A673 (cell line): ENCODE measurements around the gene NUDT5. TPM values are rescaled to one million over a fixed set of nuclear protein-coding genes. Genes with fewer than 3 reads are reported as not detected.

Source experiments
- BruUV-seq: library from RNA; stranded (reverse); fragments of 400-500 nt; replicated peaks from 2 replicates; lab custom pipeline; 2021; lab: Mats Ljungman, UMichigan
- CTCF ChIA-PET: fragments of 300-600 bp; sonication (Branson Sonifier 250); formaldehyde crosslinking; loops from one replicate; lab custom pipeline; 2022; ENCODE audit warnings: antibody characterized with exemption; lab: Charles Lee
- POLR2A ChIA-PET: fragments of 300-600 bp; sonication (Branson Sonifier 250); formaldehyde crosslinking; loops from one replicate; lab custom pipeline; 2022; ENCODE audit warnings: antibody characterized with exemption; ENCODE audit not compliant: low non-redundant PET; lab: Charles Lee
- DNase-seq: peaks from one replicate; pipeline ENCODE4 v3.0.0-alpha.2; 2015; ENCODE audit warnings: low spot score
- H3K27ac ChIP-seq: fragments of 200-600 bp; sonication (generic); 2 replicates; pipeline ENCODE4 v1.5.1; 2016; ENCODE audit warnings: mixed run types, low read depth, mild to moderate bottlenecking, mixed read lengths, antibody characterized with exemption, low read length; ENCODE audit not compliant: poor library complexity, severe bottlenecking
- H3K27me3 ChIP-seq: fragments of 200-600 bp; sonication (generic); replicated peaks from 2 replicates; pipeline ENCODE4 v1.6.1; 2017; ENCODE audit warnings: mixed run types, low read depth, mild to moderate bottlenecking, mixed read lengths, antibody characterized with exemption, low read length; ENCODE audit not compliant: insufficient read depth, poor library complexity
- H3K36me3 ChIP-seq: fragments of 200-600 bp; sonication (generic); 2 replicates; pipeline ENCODE4 v1.6.1; 2016; ENCODE audit warnings: mixed run types, mild to moderate bottlenecking, mixed read lengths, antibody characterized with exemption, low read length; ENCODE audit not compliant: insufficient read depth, poor library complexity, severe bottlenecking
- H3K4me1 ChIP-seq: fragments of 200-600 bp; sonication (generic); 2 replicates; pipeline ENCODE4 v1.6.1; 2017; ENCODE audit warnings: mixed run types, mild to moderate bottlenecking, mixed read lengths, antibody characterized with exemption, low read length; ENCODE audit not compliant: insufficient read depth, poor library complexity, severe bottlenecking
- H3K4me3 ChIP-seq: fragments of 200-600 bp; sonication (generic); 2 replicates; pipeline ENCODE4 v1.5.1; 2016; ENCODE audit warnings: low read depth, mixed run types, mild to moderate bottlenecking, mixed read lengths, low read length; ENCODE audit not compliant: poor library complexity, severe bottlenecking
- H3K9me3 ChIP-seq: fragments of 200-600 bp; sonication (generic); 2 replicates; pipeline ENCODE4 v1.6.1; 2016; ENCODE audit warnings: mixed run types, low read depth, mild to moderate bottlenecking, mixed read lengths, antibody characterized with exemption, low read length; ENCODE audit not compliant: poor library complexity, severe bottlenecking
- CTCF ChIP-seq: fragments of 300-800, 200-600 bp; sonication (generic); conservative IDR thresholded peaks from 2 replicates; pipeline ENCODE4 v1.5.1; 2017; ENCODE audit warnings: low read depth, mild to moderate bottlenecking, antibody characterized with exemption, low read length, moderate library complexity, mixed read lengths
- EZH2 ChIP-seq: fragments of 200-600 bp; sonication (generic); IDR thresholded peaks from 2 replicates; pipeline ENCODE4 v1.6.1; 2017; ENCODE audit warnings: borderline replicate concordance, low read depth, mild to moderate bottlenecking, mixed read lengths, antibody characterized with exemption, low read length; ENCODE audit not compliant: poor library complexity, severe bottlenecking
- intact Hi-C: fragments of 100-400 bp; cut with micrococcal nuclease; formaldehyde crosslinking; loops from one replicate; pipeline ENCODE4 v1.10.0; 2022; ENCODE audit not compliant: unreplicated experiment
- total RNA-seq: library from RNA; stranded (reverse); gene quantifications from 2 replicates; pipeline ENCODE4 v1.2.3, GENCODE V29; 2021

The NUDT5 gene
- total RNA-seq, 1 experiment from 2014 or later: 137 TPM

GRCh38 chr10:12205082-12205481 lies 9.4 kb upstream of the NUDT5 start:
- BruUV-seq: no TSS peak
- H3K4me3 ChIP-seq: no peak overlapping the region
- intact Hi-C loops: no loop called here
- no peaks in the 10 kb centered on the region for H3K27me3 ChIP-seq
- no peak for DNase-seq
- no peak overlapping the region for H3K27ac ChIP-seq
- no peaks in the 10 kb centered on the region for H3K9me3 ChIP-seq
- no peaks in the 10 kb centered on the region for H3K4me1 ChIP-seq
- TF ChIP-seq EZH2 (no peak), CTCF (no peak)
- ChIA-PET CTCF (no interaction called here), POLR2A (no interaction called here)
- peaks cover 70% of the 10 kb centered on the region for H3K36me3 ChIP-seq

GRCh38 chr10:12202226-12202625 lies 6.5 kb upstream of the NUDT5 start:
- intact Hi-C loops: no loop called here
- POLR2A ChIA-PET: no interaction called here
- no TSS peak for BruUV-seq
- Histone ChIP-seq H3K27ac (no peak overlapping the region), H3K4me3 (no peak overlapping the region), H3K9me3 (no peaks in the 10 kb centered on the region), H3K36me3 (peaks cover 62% of the 10 kb centered on the region), H3K27me3 (no peaks in the 10 kb centered on the region), H3K4me1 (peaks cover 5% of the 10 kb centered on the region)
- TF ChIP-seq EZH2 (no peak), CTCF (no peak)
- DNase-seq: no peak
- CTCF ChIA-PET: no interaction called here

- intact Hi-C loops: no loop called here
- TF ChIP-seq CTCF (no peak), EZH2 (no peak)
- H3K4me3 ChIP-seq: no peak overlapping the region
- no peak overlapping the region for H3K27ac ChIP-seq
- peaks cover 5% of the 10 kb centered on the region for H3K4me1 ChIP-seq
- POLR2A ChIA-PET: no interaction called here
- H3K27me3 ChIP-seq: no peaks in the 10 kb centered on the region
- BruUV-seq: no TSS peak
- no peak for DNase-seq
- no peaks in the 10 kb centered on the region for H3K9me3 ChIP-seq
- H3K36me3 ChIP-seq: peaks cover 62% of the 10 kb centered on the region
- CTCF ChIA-PET: no interaction called here
Measured at GRCh38 chr10:12201543-12201942, 5.9 kb upstream of the NUDT5 start.
